ENCODE measurements around the gene SAMD4B.

Gene SAMD4B

GRCh38 chr19:39397360-39398296, 55.4 kb downstream of the SAMD4B start:
- DNase-seq = peak; percentile 87

- no peak for DNase-seq
These were observed 56.2 kb downstream of the SAMD4B start for GRCh38 chr19:39398297-39398864.

GRCh38 chr19:39399668-39400050, 57.4 kb downstream of the SAMD4B start:
- no peak for DNase-seq

- DNase-seq = no peak
These were observed 57.8 kb downstream of the SAMD4B start for GRCh38 chr19:39400061-39400460.

- no peak for DNase-seq
These were observed 58.9 kb downstream of the SAMD4B start for GRCh38 chr19:39401070-39401548.

- DNase-seq = peak; percentile 63
These were observed 59.5 kb downstream of the SAMD4B start for GRCh38 chr19:39401549-39402345.

- peak; percentile 83 for DNase-seq
These were observed 60.4 kb downstream of the SAMD4B start for GRCh38 chr19:39402346-39403300.

GRCh38 chr19:39403331-39404312, 61.4 kb downstream of the SAMD4B start:
- DNase-seq = peak; percentile 94

- DNase-seq = no peak
These were observed 63.2 kb downstream of the SAMD4B start for GRCh38 chr19:39405261-39405957.

- peak; percentile 78 for DNase-seq
These were observed 63.9 kb downstream of the SAMD4B start for GRCh38 chr19:39405958-39406655.

- DNase-seq = peak; percentile 88
These were observed 64.6 kb downstream of the SAMD4B start, which contains the start of gene ZFP36 for GRCh38 chr19:39406656-39407409. TSS of gene ZFP36 (plus strand) at chr19:39406847. CDS start at chr19:39406905, 58 bp downstream.

GRCh38 chr19:39407410-39407659, 65.1 kb downstream of the SAMD4B start:
- DNase-seq = no peak

GRCh38 chr19:39407660-39408391, 65.6 kb downstream of the SAMD4B start:
- peak; percentile 53 for DNase-seq

- DNase-seq = peak; percentile 52
These were observed 66.4 kb downstream of the SAMD4B start for GRCh38 chr19:39408392-39409207.

GRCh38 chr19:39409208-39410016, 67.2 kb downstream of the SAMD4B start:
- peak; percentile 80 for DNase-seq
